K562 (cell line): ENCODE results near the gene CCR7. TPM values are rescaled to one million over a fixed set of nuclear protein-coding genes. Genes with fewer than 3 reads are reported as not detected.
A peak's percentile ranks its signal among the peaks of the same experiment; 100 is the strongest.

Experiments used
- BMI1 ChIP-seq: fragments of 150-350 bp; IDR thresholded peaks from 2 replicates; pipeline ENCODE4 v1.6.1; 2014; ENCODE audit warnings: low read length
- CBX8 ChIP-seq: fragments of 200-600 bp; sonication (generic); IDR thresholded peaks from 2 replicates; pipeline ENCODE4 v1.6.1; 2012; ENCODE audit warnings: borderline replicate concordance, mixed run types, low read depth, mild to moderate bottlenecking, moderate library complexity, mixed read lengths, low read length, control low read depth, inconsistent platforms; ENCODE audit not compliant: poor library complexity, severe bottlenecking; ENCODE audit errors: extremely low read depth
- EGR1 ChIP-seq: fragments of 450-650 bp; conservative IDR thresholded peaks from 2 replicates; pipeline ENCODE4 v1.6.1; 2017; ENCODE audit warnings: mild to moderate bottlenecking
- EP300 ChIP-seq: IDR thresholded peaks from 2 replicates; pipeline ENCODE4 v1.6.1; 2012; ENCODE audit warnings: low read length, improper control_type of control experiment
- HMG20B ChIP-seq: fragments of 250-450 bp; sonication (Bioruptor Pico); IDR thresholded peaks from 2 replicates; pipeline ENCODE4 v1.5.0; 2021; ENCODE audit warnings: mild to moderate bottlenecking
- ILF3 ChIP-seq: fragments of 450-650 bp; IDR thresholded peaks from 2 replicates; pipeline ENCODE4 v1.6.1; 2018; ENCODE audit warnings: antibody characterized with exemption, mild to moderate bottlenecking, moderate library complexity, borderline replicate concordance
- L3MBTL2 ChIP-seq: fragments of 450-650 bp; IDR thresholded peaks from 2 replicates; pipeline ENCODE4 v1.6.1; 2016; ENCODE audit warnings: mild to moderate bottlenecking, moderate library complexity
- PHF8 ChIP-seq: fragments of 200-600 bp; sonication (generic); IDR thresholded peaks from 2 replicates; pipeline ENCODE4 v1.6.1; 2012; ENCODE audit warnings: mixed run types, mild to moderate bottlenecking, inconsistent platforms, low read length, moderate library complexity, borderline replicate concordance
- POLR2G ChIP-seq: fragments of 200-400 bp; formaldehyde crosslinking; IDR thresholded peaks from 2 replicates; pipeline ENCODE4 v1.6.1; 2017; ENCODE audit warnings: low read depth, mild to moderate bottlenecking, antibody characterized with exemption, low read length, moderate library complexity
- RBFOX2 ChIP-seq: fragments of 200-400 bp; formaldehyde crosslinking; IDR thresholded peaks from 2 replicates; pipeline ENCODE4 v1.6.1; 2017; ENCODE audit warnings: low read depth, mild to moderate bottlenecking, low read length, moderate library complexity
- RBM17 ChIP-seq: fragments of 200-400 bp; formaldehyde crosslinking; IDR thresholded peaks from 2 replicates; pipeline ENCODE4 v1.6.1; 2017; ENCODE audit warnings: low read depth, mild to moderate bottlenecking, low read length, borderline replicate concordance
- SAP30 ChIP-seq: fragments of 200-600 bp; sonication (generic); IDR thresholded peaks from 2 replicates; pipeline ENCODE4 v1.6.1; 2012; ENCODE audit warnings: borderline replicate concordance, low read depth, mild to moderate bottlenecking, moderate library complexity, low read length, control low read depth, inconsistent platforms; ENCODE audit not compliant: insufficient read depth, poor library complexity, severe bottlenecking
- SLC30A9 ChIP-seq: fragments of 250-450 bp; sonication (Bioruptor Pico); IDR thresholded peaks from 2 replicates; pipeline ENCODE4 v1.8.0; 2022; ENCODE audit warnings: mild to moderate bottlenecking, moderate library complexity
- SMAD4 ChIP-seq: fragments of 250-450 bp; sonication (Bioruptor Pico); conservative IDR thresholded peaks from 2 replicates; pipeline ENCODE4 v1.8.0; 2021; ENCODE audit warnings: inconsistent platforms, mild to moderate bottlenecking, moderate library complexity
- ZNF239 ChIP-seq: fragments of 250-450 bp; sonication (Bioruptor Pico); IDR thresholded peaks from 2 replicates; pipeline ENCODE4 v1.4.0; 2020; ENCODE audit warnings: mild to moderate bottlenecking
- ZNF274 ChIP-seq: IDR thresholded peaks from 2 replicates; pipeline ENCODE4 v1.6.1; 2011; ENCODE audit warnings: low read depth, mild to moderate bottlenecking, low read length, moderate library complexity, borderline replicate concordance
- polyA plus RNA-seq, 8 experiments: library from polyadenylated mRNA; depleted of rRNA in 4 of 8; stranded (reverse) in 5 of 8; unstranded in 3 of 8; fragments of >200 nt; fragmentation: Nextera tagmentation in 2 of 8; fragmentation: Illumina TruSeq in 1 of 8; extraction: Ambion mirVana in 2 of 8; extraction: Trizol in 1 of 8; gene quantifications; 2 replicates each; pipeline versions ENCODE4 v1.2.1 to v1.2.3, GENCODE V29; 2011 to 2014; ENCODE audit warnings: inconsistent platforms in 1 of 8, missing spikeins in 1 of 8
- total RNA-seq, 7 experiments: library from RNA; depleted of rRNA in 6 of 7; stranded (reverse); fragments of >200 nt in 6 of 7; fragmentation: Illumina TruSeq in 2 of 7; extraction: Trizol in 2 of 7; gene quantifications; 2 replicates each; pipeline versions ENCODE4 v1.2.1 to v1.2.3, GENCODE V29; 2011 to 2021; ENCODE audit warnings: low replicate concordance in 1 of 7
- TF ChIP-seq, protein P1 (sequence below): fragments of 450-650 bp; IDR thresholded peaks from 2 replicates; pipeline ENCODE4 v1.6.1; 2016; ENCODE audit warnings: low read depth
- TF ChIP-seq, protein P2 (sequence below): conservative IDR thresholded peaks from 2 replicates; pipeline ENCODE4 v1.6.1; 2011; ENCODE audit warnings: low read depth, mild to moderate bottlenecking, low read length; ENCODE audit not compliant: control insufficient read depth

The CCR7 gene
- total and polyA plus RNA-seq, 9 of the 15 experiments (the other 6 are each of a cell fraction or from before 2014, with no cell fraction given) = 0.14 to 1.4 (median 0.56) TPM

DNA sequence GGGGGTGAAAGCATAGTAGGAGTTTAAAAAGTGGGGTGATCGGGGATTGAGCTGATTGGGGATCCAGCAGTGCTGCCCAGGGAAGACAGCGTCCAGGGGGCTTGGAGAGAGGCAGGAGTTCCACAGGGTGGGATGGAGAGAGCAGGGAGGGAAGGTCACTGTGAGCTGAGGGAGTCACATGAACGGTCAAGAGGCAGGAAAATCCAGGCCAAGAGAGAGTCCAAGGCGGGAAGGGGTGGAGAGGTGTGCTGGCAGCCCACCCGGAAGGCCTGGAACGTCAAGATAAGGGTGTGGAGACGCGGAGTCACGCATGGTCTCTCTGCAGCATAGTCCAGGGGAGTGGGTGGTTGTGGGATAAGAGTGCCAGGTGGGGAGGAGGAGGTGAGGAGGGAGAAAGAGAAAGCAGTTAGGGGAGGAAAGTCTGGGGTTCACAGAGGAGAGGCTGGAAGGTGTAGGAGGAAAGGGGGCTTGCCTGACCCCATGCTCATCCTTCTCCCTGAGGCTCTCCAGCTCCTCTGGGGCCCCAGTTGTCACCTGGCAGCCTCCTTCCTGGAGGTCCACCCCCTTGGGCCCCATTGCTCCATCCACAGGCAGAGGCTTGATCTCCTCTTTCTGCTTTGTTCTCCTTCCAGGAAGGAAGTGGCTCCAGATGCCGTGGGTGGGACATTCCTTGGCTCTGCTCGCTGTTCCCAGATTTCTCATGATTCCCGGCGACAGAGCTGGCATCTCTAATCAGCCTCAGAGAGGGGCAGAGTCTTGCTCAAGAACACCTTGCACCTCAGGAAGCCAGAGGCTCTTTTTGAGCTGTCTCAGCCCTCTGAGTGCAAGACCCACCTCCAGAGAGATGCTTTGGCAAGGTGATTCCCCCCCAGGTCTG lies 28.7 kb downstream of the CCR7 start (continued):
- TF ChIP-seq, protein P1, sequence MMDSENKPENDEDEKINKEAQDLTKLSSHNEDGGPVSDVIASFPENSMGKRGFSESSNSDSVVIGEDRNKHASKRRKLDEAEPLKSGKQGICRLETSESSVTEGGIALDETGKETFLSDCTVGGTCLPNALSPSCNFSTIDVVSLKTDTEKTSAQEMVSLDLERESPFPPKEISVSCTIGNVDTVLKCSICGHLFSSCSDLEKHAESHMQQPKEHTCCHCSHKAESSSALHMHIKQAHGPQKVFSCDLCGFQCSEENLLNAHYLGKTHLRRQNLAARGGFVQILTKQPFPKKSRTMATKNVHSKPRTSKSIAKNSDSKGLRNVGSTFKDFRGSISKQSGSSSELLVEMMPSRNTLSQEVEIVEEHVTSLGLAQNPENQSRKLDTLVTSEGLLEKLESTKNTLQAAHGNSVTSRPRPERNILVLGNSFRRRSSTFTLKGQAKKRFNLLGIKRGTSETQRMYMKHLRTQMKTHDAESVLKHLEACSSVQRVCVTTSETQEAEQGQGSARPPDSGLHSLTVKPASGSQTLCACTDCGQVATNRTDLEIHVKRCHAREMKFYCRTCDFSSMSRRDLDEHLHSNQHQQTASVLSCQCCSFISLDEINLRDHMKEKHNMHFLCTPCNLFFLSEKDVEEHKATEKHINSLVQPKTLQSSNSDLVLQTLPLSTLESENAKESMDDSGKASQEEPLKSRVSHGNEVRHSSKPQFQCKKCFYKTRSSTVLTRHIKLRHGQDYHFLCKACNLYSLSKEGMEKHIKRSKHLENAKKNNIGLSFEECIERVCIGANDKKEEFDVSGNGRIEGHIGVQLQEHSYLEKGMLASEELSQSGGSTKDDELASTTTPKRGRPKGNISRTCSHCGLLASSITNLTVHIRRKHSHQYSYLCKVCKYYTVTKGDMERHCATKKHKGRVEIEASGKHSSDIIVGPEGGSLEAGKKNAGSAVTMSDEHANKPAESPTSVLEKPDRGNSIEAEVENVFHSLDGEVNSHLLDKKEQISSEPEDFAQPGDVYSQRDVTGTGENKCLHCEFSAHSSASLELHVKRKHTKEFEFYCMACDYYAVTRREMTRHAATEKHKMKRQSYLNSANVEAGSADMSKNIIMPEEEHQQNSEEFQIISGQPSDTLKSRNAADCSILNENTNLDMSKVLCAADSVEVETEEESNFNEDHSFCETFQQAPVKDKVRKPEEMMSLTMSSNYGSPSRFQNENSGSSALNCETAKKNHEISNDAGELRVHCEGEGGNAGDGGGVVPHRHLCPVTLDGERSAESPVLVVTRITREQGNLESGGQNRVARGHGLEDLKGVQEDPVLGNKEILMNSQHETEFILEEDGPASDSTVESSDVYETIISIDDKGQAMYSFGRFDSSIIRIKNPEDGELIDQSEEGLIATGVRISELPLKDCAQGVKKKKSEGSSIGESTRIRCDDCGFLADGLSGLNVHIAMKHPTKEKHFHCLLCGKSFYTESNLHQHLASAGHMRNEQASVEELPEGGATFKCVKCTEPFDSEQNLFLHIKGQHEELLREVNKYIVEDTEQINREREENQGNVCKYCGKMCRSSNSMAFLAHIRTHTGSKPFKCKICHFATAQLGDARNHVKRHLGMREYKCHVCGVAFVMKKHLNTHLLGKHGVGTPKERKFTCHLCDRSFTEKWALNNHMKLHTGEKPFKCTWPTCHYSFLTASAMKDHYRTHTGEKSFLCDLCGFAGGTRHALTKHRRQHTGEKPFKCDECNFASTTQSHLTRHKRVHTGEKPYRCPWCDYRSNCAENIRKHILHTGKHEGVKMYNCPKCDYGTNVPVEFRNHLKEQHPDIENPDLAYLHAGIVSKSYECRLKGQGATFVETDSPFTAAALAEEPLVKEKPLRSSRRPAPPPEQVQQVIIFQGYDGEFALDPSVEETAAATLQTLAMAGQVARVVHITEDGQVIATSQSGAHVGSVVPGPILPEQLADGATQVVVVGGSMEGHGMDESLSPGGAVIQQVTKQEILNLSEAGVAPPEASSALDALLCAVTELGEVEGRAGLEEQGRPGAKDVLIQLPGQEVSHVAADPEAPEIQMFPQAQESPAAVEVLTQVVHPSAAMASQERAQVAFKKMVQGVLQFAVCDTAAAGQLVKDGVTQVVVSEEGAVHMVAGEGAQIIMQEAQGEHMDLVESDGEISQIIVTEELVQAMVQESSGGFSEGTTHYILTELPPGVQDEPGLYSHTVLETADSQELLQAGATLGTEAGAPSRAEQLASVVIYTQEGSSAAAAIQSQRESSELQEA = 0 out of 2 replicates have a peak, but pooled peaks have one; percentile 23
- TF ChIP-seq EP300 (peak; percentile 87), ZNF274 (no peak), PHF8 (no peak; the same call in 1 of the 2 replicates), CBX8 (no peak), SAP30 (no peak), SLC30A9 (CRISPR knock-in tag) (no peak), ZNF239 (CRISPR knock-in tag) (no peak), RBM17 (no peak), POLR2G (no peak), RBFOX2 (no peak; the same call in 1 of the 2 replicates), L3MBTL2 (peak; percentile 65; the same call in 1 of the 2 replicates), ILF3 (no peak), BMI1 (no peak), SMAD4 (peak; percentile 85), EGR1 (peak; percentile 98), HMG20B (CRISPR knock-in tag) (no peak)
- TF ChIP-seq, protein P2, sequence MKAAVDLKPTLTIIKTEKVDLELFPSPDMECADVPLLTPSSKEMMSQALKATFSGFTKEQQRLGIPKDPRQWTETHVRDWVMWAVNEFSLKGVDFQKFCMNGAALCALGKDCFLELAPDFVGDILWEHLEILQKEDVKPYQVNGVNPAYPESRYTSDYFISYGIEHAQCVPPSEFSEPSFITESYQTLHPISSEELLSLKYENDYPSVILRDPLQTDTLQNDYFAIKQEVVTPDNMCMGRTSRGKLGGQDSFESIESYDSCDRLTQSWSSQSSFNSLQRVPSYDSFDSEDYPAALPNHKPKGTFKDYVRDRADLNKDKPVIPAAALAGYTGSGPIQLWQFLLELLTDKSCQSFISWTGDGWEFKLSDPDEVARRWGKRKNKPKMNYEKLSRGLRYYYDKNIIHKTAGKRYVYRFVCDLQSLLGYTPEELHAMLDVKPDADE = 0 out of 2 replicates have a peak, but pooled peaks have one; percentile 56
